Peyer's patch (tissue), 4 donors: ENCODE data around the gene TBPL2. TPM values are rescaled to one million over a fixed set of nuclear protein-coding genes. Genes with fewer than 3 reads are reported as not detected.

Experiments
- DNase-seq, 3 donors: peaks; one replicate each; pipeline ENCODE4 v3.0.0-alpha.2; 2017 to 2019
- H3K27ac ChIP-seq, 4 donors: fragments of 200-600 bp; sonication (generic); one replicate each; pipeline ENCODE4 v1.5.1; 2016 to 2019
- H3K27me3 ChIP-seq, 2 donors: fragments of 200-600 bp; sonication (generic); one replicate each; pipeline ENCODE4 v1.5.1; 2019
- H3K36me3 ChIP-seq, 3 donors: fragments of 200-600 bp; sonication (generic); one replicate each; pipeline ENCODE4 v1.5.1; 2016 to 2019
- H3K4me1 ChIP-seq, 4 donors: fragments of 200-600 bp; sonication (generic); one replicate each; pipeline ENCODE4 v1.5.1; 2016 to 2019
- H3K4me3 ChIP-seq, 4 donors: fragments of 200-600 bp; sonication (generic); 1 replicate in 3 of 4; 2 replicates in 1 of 4; pipeline ENCODE4 v1.5.1; 2016 to 2019; ENCODE audit warnings: mild to moderate bottlenecking in 1 of 4
- H3K9me3 ChIP-seq, 4 donors: fragments of 200-600 bp; sonication (generic); one replicate each; pipeline ENCODE4 v1.5.1; 2016 to 2019; ENCODE audit warnings: mild to moderate bottlenecking in 1 of 4
- POLR2A ChIP-seq, 2 donors: fragments of 450-650 bp; IDR thresholded peaks; one replicate each; pipeline ENCODE4 v1.5.1; 2017; ENCODE audit warnings: antibody characterized with exemption in 2 of 2, mild to moderate bottlenecking in 2 of 2, moderate library complexity in 2 of 2
- total RNA-seq, 4 donors: library from RNA; depleted of rRNA; stranded (reverse); fragments of >200 nt; gene quantifications; one replicate each; pipeline ENCODE4 v1.1.0, GENCODE V29; 2016
- TF ChIP-seq, protein P1 (sequence below), 6 experiments: fragments of 450-650 bp in 4 of 6; fragments of 200-600 bp in 2 of 6; sonication (generic) in 1 of 6; IDR thresholded peaks; one replicate each; pipeline ENCODE4 v1.5.1; 2017 to 2019; ENCODE audit warnings: antibody characterized with exemption in 6 of 6, mild to moderate bottlenecking in 3 of 6, moderate library complexity in 1 of 6

Gene TBPL2
- total RNA-seq, 4 donors from 2014 or later: not detected

DNA sequence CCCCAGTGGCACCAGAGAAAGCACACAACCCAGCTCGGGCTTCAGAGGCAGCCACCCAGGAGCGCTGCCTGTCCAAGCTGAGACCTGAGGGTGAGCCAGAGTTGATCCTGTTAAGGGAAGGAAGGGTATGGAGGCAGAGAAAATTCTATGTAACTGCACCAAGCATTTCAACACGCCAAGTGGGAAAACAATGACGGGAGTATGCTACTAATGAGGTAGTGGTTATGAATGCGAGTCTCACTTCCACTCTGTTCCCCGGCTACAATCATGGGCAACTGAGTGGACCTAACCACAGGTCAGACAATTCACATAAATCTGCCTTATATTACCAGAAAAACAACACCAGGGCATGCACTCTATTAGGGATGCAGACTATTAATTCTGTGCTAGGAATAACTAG is 38.7 kb downstream of the TBPL2 start:
- Histone ChIP-seq H3K27ac (no peak overlapping the region), H3K27me3 (no peaks in the 10 kb centered on the region), H3K4me3 (no peak overlapping the region), H3K4me1 (no peaks in the 10 kb centered on the region), H3K36me3 (no peaks in the 10 kb centered on the region), H3K9me3 (no peaks in the 10 kb centered on the region)
- DNase-seq: no peak
- TF ChIP-seq, protein P1, sequence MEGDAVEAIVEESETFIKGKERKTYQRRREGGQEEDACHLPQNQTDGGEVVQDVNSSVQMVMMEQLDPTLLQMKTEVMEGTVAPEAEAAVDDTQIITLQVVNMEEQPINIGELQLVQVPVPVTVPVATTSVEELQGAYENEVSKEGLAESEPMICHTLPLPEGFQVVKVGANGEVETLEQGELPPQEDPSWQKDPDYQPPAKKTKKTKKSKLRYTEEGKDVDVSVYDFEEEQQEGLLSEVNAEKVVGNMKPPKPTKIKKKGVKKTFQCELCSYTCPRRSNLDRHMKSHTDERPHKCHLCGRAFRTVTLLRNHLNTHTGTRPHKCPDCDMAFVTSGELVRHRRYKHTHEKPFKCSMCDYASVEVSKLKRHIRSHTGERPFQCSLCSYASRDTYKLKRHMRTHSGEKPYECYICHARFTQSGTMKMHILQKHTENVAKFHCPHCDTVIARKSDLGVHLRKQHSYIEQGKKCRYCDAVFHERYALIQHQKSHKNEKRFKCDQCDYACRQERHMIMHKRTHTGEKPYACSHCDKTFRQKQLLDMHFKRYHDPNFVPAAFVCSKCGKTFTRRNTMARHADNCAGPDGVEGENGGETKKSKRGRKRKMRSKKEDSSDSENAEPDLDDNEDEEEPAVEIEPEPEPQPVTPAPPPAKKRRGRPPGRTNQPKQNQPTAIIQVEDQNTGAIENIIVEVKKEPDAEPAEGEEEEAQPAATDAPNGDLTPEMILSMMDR (IDR thresholded peaks at IDR 0.05): no peak
- no peak for TF ChIP-seq POLR2A (IDR thresholded peaks at IDR 0.05)

DNA sequence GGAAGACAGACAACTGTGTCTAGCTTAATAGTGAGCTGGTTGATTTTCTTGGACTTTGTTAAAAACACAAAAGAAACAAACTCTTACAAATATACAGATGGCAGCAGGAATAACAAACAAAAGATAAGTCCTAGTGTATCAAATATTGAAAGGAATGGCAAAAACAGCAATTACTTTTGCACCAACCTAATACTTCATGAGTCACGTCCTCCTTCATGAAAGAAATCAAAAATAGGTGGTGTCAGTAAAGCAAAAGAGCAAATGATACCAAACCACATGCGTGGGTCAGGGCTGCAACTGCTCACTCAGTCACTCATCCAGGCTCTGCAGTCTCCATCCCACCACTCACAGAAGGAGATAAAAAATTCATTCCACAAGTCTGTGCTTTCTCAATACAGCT is 40.6 kb downstream of the TBPL2 start:
- H3K4me1 ChIP-seq: no peaks in the 10 kb centered on the region
- H3K4me3 ChIP-seq: no peak overlapping the region
- peaks cover 0 to 18% (median 0%) of the 10 kb centered on the region in 3 donors for H3K36me3 ChIP-seq
- H3K9me3 ChIP-seq: no peaks in the 10 kb centered on the region
- H3K27me3 ChIP-seq: no peaks in the 10 kb centered on the region
- DNase-seq: no peak
- H3K27ac ChIP-seq: no peak overlapping the region
- no peak for TF ChIP-seq POLR2A (IDR thresholded peaks at IDR 0.05)
- TF ChIP-seq, protein P1 (IDR thresholded peaks at IDR 0.05): no peak

DNA sequence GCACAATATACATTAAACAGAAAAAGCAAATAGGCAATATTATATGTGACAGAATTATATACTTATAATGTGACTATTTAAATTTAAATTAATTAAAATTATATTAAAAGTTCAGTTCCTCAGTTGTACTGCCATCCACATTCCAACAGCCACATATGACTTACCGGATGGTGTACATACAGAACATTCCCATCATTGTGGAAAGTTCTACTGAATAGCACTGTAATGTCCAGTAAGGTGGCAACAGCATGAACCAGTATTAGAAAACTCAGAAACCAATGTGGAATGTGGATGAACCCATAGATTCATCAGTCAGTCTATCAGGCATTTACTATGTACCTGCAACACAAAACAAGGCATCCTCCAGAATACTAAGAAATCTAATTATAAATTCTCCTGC is 41.2 kb downstream of the TBPL2 start:
- peaks cover 0 to 24% (median 0%) of the 10 kb centered on the region in 3 donors for H3K36me3 ChIP-seq
- no peak for DNase-seq
- H3K27me3 ChIP-seq: no peaks in the 10 kb centered on the region
- TF ChIP-seq, protein P1 (IDR thresholded peaks at IDR 0.05): no peak
- TF ChIP-seq POLR2A (IDR thresholded peaks at IDR 0.05): no peak
- H3K4me3 ChIP-seq: no peak overlapping the region
- no peak overlapping the region for H3K27ac ChIP-seq
- no peaks in the 10 kb centered on the region for H3K9me3 ChIP-seq
- H3K4me1 ChIP-seq: no peaks in the 10 kb centered on the region

DNA sequence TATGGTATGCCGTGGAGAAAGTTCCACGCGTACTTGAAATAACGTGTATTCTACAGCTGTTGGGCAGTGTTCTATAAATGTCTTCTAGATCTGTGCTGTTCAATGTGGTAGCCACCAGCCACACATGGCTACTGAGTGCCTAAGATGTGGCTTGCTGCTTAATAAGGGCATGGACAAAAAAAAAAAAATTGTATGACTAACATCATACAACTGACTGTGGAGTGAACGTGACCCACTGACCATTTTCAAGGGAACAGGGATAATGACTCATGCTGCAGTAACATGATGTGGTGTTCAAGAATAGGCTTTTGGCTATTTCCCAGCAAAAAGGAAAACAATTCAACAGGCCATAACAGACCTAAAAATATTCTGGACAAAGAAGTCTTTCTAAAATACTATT is 41.7 kb downstream of the TBPL2 start:
- Histone ChIP-seq H3K27ac (no peak overlapping the region), H3K9me3 (no peaks in the 10 kb centered on the region), H3K4me1 (no peaks in the 10 kb centered on the region), H3K36me3 (peaks cover 0 to 24% (median 0%) of the 10 kb centered on the region in 3 donors), H3K4me3 (no peak overlapping the region), H3K27me3 (no peaks in the 10 kb centered on the region)
- no peak for TF ChIP-seq POLR2A (IDR thresholded peaks at IDR 0.05)
- no peak for DNase-seq

DNA sequence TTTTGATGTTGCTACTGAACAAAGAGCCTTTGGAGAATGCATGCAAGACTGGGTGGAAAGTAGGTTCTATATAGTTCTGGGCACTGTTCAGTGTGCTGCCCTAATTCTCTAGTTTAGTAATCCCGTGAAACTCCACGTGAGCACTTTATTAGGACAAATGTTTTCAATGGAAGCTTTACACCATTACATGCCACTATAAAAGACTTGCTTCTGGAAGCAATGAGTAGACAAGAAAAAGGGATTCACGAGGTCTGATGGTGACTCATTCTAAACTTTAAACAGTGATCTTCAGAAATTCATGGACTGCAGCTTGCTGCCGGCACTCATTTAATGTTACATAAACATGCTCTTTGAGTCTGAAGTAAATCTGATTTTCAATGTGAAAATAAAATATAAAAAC is 51.1 kb downstream of the TBPL2 start:
- Histone ChIP-seq H3K27ac (no peak overlapping the region), H3K36me3 (peaks cover 0 to 24% (median 0%) of the 10 kb centered on the region in 3 donors), H3K27me3 (no peaks in the 10 kb centered on the region), H3K4me1 (no peaks in the 10 kb centered on the region), H3K9me3 (no peaks in the 10 kb centered on the region), H3K4me3 (no peak overlapping the region)
- DNase-seq: no peak
- TF ChIP-seq POLR2A (IDR thresholded peaks at IDR 0.05): no peak
- TF ChIP-seq, protein P1 (IDR thresholded peaks at IDR 0.05): no peak

DNA sequence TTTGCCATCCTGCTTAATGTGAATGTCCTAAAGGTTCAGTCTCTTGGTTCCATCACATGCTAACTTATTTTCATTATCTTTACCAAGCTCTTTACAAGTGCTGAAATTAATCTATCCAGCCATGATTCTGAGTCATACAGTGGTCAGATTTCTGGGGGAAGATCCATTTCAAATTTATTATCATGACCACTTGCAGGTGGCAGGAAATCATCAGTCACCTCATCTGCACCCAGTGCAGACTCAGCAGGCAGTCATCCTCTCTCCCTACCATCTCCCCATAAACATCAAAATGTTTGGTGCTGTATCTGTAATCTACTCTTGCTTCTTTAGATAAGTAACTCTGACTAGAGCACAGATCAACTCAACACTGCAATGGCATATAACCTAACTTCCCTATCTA is 52.3 kb downstream of the TBPL2 start:
- H3K36me3 ChIP-seq: peaks cover 0 to 23% (median 0%) of the 10 kb centered on the region in 3 donors
- no peak overlapping the region for H3K4me3 ChIP-seq
- no peaks in the 10 kb centered on the region for H3K4me1 ChIP-seq
- H3K27ac ChIP-seq: no peak overlapping the region
- DNase-seq: no peak
- H3K9me3 ChIP-seq: no peaks in the 10 kb centered on the region
- no peaks in the 10 kb centered on the region for H3K27me3 ChIP-seq
- TF ChIP-seq, protein P1 (IDR thresholded peaks at IDR 0.05): no peak
- TF ChIP-seq POLR2A (IDR thresholded peaks at IDR 0.05): no peak
